Kidney (tissue), 14 donors: ENCODE results near the gene TBL1X. TPM values are rescaled to one million over a fixed set of nuclear protein-coding genes. Genes with fewer than 3 reads are reported as not detected.

Experiments
- DNase-seq, 5 donors: peaks; one replicate each; pipeline ENCODE4 v3.0.0-alpha.2; 2013 to 2020
- FAIRE-seq: peaks from 2 replicates; lab custom pipeline; 2012; peaks lifted over from hg19 to GRCh38; lab: Jason Lieb, UNC
- H3K27ac ChIP-seq, 2 donors: one replicate each; pipeline ENCODE4 v1.7.0; 2013; ENCODE audit warnings: low read depth in 2 of 2, low read length in 2 of 2, inconsistent platforms in 1 of 2
- H3K27me3 ChIP-seq: one replicate; pipeline ENCODE4 v1.7.1; 2013; ENCODE audit warnings: low read length, inconsistent platforms; ENCODE audit not compliant: control insufficient read depth, insufficient read depth
- H3K36me3 ChIP-seq, 3 donors: one replicate each; pipeline versions ENCODE4 v1.7.0 to v1.7.1; 2013; ENCODE audit warnings: low read length in 3 of 3, control low read depth in 1 of 3, inconsistent platforms in 1 of 3; ENCODE audit not compliant: insufficient read depth in 3 of 3, control insufficient read depth in 2 of 3
- H3K4me1 ChIP-seq, 3 donors: one replicate each; pipeline versions ENCODE4 v1.7.0 to v1.7.1; 2013; ENCODE audit warnings: low read length in 3 of 3, inconsistent platforms in 1 of 3, low read depth in 1 of 3; ENCODE audit not compliant: control insufficient read depth in 2 of 3, insufficient read depth in 2 of 3
- H3K4me3 ChIP-seq, 3 donors: one replicate each; pipeline versions ENCODE4 v1.7.0 to v1.8.1; 2013; ENCODE audit warnings: low read length in 3 of 3, control low read depth in 1 of 3, inconsistent platforms in 1 of 3
- H3K9ac ChIP-seq, 3 donors: one replicate each; pipeline versions ENCODE4 v1.7.0 to v1.7.1; 2013; ENCODE audit warnings: low read length in 3 of 3, control low read depth in 1 of 3, inconsistent platforms in 1 of 3
- H3K9me3 ChIP-seq, 3 donors: one replicate each; pipeline versions ENCODE4 v1.7.0 to v1.7.1; 2013; ENCODE audit warnings: low read length in 3 of 3, control low read depth in 1 of 3, inconsistent platforms in 1 of 3; ENCODE audit not compliant: control insufficient read depth in 2 of 3, insufficient read depth in 1 of 3
- CTCF ChIP-seq: IDR thresholded peaks from 3 replicates; pipeline ENCODE4 v1.5.1; 2012; ENCODE audit warnings: mild to moderate bottlenecking, moderate library complexity, borderline replicate concordance; ENCODE audit not compliant: insufficient read depth; ENCODE audit errors: extremely low read depth
- intact Hi-C: fragments of 100-400 bp; cut with DNase I; formaldehyde crosslinking; loops from one replicate; pipeline ENCODE4 v1.11.1; 2022
- polyA plus RNA-seq: library from polyadenylated mRNA; stranded (reverse); fragments of 350-450 nt; fragmentation: Illumina TruSeq; extraction: RNeasy Lipid Tissue Mini Kit (QIAGEN cat#74804); gene quantifications from one replicate; pipeline ENCODE4 v1.2.3, GENCODE V29; 2014; ENCODE audit warnings: low read depth, low replicate concordance; ENCODE audit not compliant: insufficient read depth
- total RNA-seq: library from RNA; stranded (reverse); fragmentation: NEBNext Ultra II Directional; extraction: Animal tissue kit (Norgen Biotek cat#: 25700); gene quantifications from one replicate; pipeline ENCODE4 v1.2.1, GENCODE V29; 2021
- donor health status: control.
- donor health status: control.
- donor health status: control.
- donor health status: control.
- donor health status: control.
- donor health status: DM: yes; HTN: yes; CAD: no.
- donor health status: Normal renal cell carcinoma (clear cell type).

Gene TBL1X
- total and polyA plus RNA-seq, 2 donors from 2014 or later: 12.5 to 43.0 TPM

GRCh38 chrX:9458516-9459078, 6.3 kb upstream of the TBL1X start:
- no peaks in the 10 kb centered on the region for H3K36me3 ChIP-seq
- FAIRE-seq (no peak), DNase-seq (no peak)

GRCh38 chrX:9459186-9459748, 5.6 kb upstream of the TBL1X start:
- Histone ChIP-seq H3K9me3 (no peaks in the 10 kb centered on the region), H3K4me1 (peaks cover 0 to 5% (median 3%) of the 10 kb centered on the region in 3 donors), H3K4me3 (no peak overlapping the region), H3K36me3 (no peaks in the 10 kb centered on the region), H3K27me3 (peaks cover 2% of the 10 kb centered on the region), H3K9ac (no peak overlapping the region), H3K27ac (no peak overlapping the region)
- FAIRE-seq (no peak), DNase-seq (no peak)
- intact Hi-C loops: no loop called here
- no peak for TF ChIP-seq CTCF

More at GRCh38 chrX:9458516-9459078, 6.3 kb upstream of the TBL1X start:
- intact Hi-C loops: no loop called here
- no peak for TF ChIP-seq CTCF
- peaks cover 2% of the 10 kb centered on the region for H3K27me3 ChIP-seq
- H3K9me3 ChIP-seq: no peaks in the 10 kb centered on the region
- no peak overlapping the region for H3K27ac ChIP-seq
- no peak overlapping the region for H3K9ac ChIP-seq
- H3K4me1 ChIP-seq: peaks cover 0 to 5% (median 3%) of the 10 kb centered on the region in 3 donors
- H3K4me3 ChIP-seq: no peak overlapping the region

GRCh38 chrX:9461087-9461486, 3.8 kb upstream of the TBL1X start:
- no peak for TF ChIP-seq CTCF
- Histone ChIP-seq H3K36me3 (no peaks in the 10 kb centered on the region), H3K4me3 (no peak overlapping the region), H3K4me1 (peaks cover 0 to 5% (median 3%) of the 10 kb centered on the region in 3 donors), H3K27me3 (peaks cover 2% of the 10 kb centered on the region), H3K9me3 (no peaks in the 10 kb centered on the region), H3K27ac (no peak overlapping the region), H3K9ac (no peak overlapping the region)
- intact Hi-C loops: no loop called here
- FAIRE-seq (no peak), DNase-seq (no peak)

GRCh38 chrX:9462456-9462855, 2.4 kb upstream of the TBL1X start:
- Histone ChIP-seq H3K4me1 (peaks cover 0 to 9% (median 5%) of the 10 kb centered on the region in 3 donors), H3K27me3 (peaks cover 2% of the 10 kb centered on the region), H3K9ac (no peak overlapping the region), H3K4me3 (no peak overlapping the region), H3K27ac (no peak overlapping the region), H3K9me3 (no peaks in the 10 kb centered on the region), H3K36me3 (no peaks in the 10 kb centered on the region)
- no peak for DNase-seq
- intact Hi-C loops: no loop called here
- no peak for TF ChIP-seq CTCF
- FAIRE-seq: no peak
